H54 (cell line): ENCODE data around the gene PRKCI.
A peak's percentile ranks its signal among the peaks of the same experiment; 100 is the strongest.
"Not testable (repeated sequence)": the region's sequence is repeated elsewhere in the genome, so short reads cannot be mapped to it uniquely, and the experiment has no call there.

Experiments used
- DNase-seq: peaks from one replicate; pipeline ENCODE4 v3.0.0; 2011; ENCODE audit warnings: low spot score, mixed read lengths; ENCODE audit not compliant: insufficient read length
- FAIRE-seq: peaks from 3 replicates; lab custom pipeline; 2011; peaks lifted over from hg19 to GRCh38; lab: Jason Lieb, UNC
- POLR2A ChIP-seq: IDR thresholded peaks from 2 replicates; pipeline ENCODE4 v1.6.1; 2011; ENCODE audit warnings: low read depth, mild to moderate bottlenecking, low read length

Gene PRKCI

DNA sequence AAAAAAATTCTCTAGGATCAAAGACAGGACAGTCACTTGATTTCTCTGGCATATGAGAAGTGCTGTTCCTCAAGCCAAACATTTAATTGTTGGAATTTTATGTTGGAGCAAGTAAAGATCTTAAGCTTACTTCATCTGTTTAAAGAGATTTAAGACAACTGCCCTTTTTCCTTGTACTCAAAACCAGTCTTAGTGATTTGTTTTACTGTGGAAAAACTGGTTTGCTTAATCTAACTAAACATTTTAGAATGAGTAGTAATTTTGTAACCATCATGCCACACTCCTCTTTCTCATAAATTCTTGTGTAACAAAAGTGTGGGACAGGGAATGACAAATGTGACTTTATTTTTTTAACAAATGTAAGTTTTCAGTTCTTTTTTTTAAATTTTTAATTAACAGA, 18.4 kb downstream of the PRKCI start:
- FAIRE-seq: no peak

DNA sequence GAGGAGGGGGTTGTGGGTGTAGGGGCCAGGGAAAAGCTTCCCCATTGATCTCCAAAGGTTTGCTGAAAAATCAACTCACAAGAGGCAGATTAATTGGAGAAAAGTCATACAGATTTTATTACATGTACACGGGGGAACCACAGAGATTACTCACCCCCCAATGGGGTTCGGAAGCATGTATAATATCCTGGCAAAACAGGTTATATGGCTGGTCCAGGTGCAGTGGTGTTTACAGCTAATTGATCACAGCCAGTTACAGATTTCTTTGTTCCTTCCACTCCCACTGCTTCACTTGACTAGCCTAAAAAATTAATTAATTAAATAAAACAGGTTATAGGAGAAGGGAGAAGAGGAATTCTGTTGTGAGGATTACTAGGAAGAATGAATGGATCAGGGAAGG, 22.4 kb downstream of the PRKCI start:
- FAIRE-seq: no peak
- DNase-seq: no peak
- no peak for TF ChIP-seq POLR2A

More for the DNA sequence above, 18.4 kb downstream of the PRKCI start:
- TF ChIP-seq POLR2A: no peak
- no peak for DNase-seq

DNA sequence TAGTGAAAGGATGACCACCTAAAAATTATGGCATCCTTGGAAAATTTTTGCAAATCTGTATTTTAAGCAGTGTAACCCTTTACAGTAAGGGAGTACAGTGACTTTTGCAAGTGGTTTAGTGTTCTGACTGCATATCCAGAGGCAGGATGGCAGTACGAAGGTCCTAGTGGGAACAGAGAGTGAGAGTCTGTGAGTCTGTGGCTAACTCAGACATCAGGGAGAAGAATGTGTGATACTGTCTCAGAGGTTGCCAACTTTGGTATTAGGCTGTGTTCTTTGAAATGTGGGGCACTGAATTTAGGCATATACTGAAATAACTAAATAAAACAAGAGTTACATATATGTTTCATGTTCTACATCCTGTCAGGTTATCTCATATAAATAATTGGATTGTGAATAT, 25.7 kb downstream of the PRKCI start:
- no peak for TF ChIP-seq POLR2A
- DNase-seq: no peak
- FAIRE-seq: peak; percentile 6

DNA sequence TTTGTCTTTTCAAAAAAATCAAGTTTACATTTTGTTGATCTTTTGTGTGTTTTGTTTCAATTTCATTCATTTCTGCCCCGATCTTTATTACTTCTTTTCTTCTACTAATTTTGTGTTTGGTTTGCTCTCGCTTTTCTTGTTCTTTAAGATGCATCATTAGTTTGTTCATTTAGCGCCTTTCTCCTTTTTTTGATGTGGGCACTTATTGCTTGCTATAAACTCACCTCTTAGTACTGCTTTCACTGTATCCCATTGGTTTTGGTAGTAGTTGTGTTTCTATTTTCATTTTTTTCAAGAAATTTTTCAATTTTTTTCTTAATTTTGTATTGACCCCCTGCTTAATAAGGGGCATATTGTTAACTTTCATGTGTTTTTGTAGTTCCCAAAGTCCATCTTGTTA, 34.4 kb downstream of the PRKCI start:
- no peak for TF ChIP-seq POLR2A
- DNase-seq (no peak), FAIRE-seq (no peak)

DNA sequence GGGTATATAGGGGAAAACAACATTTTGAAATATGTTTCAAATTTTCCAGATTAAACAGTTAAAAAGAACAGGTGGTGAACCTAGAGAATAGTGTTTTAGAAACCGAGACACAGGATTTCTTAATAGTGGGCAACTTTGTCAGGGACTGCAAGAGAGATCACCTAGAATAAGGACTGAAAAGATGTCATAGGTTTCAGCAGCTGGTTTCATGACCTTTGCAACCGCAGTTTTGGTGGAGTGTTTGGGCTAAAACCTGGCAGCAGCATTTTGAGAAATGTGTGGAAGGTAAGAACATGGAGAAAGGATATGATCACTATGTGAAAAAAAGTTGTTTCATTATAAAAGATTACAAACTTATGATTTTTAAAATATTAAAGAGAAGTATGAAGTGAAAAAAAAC, 34.9 kb downstream of the PRKCI start:
- DNase-seq (no peak), FAIRE-seq (no peak)
- TF ChIP-seq POLR2A: no peak

DNA sequence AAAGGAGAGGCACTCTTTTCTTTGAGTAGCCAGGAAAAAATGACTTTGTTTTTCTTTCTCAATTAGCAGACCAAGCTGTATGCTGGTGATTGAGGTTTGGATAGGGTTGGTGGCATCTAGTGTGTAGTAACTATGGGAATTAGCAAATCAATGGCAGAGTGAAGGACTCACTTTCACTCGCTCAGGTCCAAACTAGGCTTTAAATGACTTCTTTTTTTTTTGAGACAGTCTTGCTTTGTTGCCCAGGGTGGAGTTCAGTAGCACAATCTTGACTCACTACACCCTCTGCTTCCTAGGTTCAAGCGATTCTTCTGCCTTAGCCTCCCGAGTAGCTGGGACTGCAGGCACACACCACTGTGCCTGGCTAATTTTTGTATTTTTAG, 35.9 kb downstream of the PRKCI start:
- DNase-seq: no peak
- no peak for FAIRE-seq
- TF ChIP-seq POLR2A: no peak

GRCh38 chr3:170259907-170260306, 37.7 kb downstream of the PRKCI start:
- FAIRE-seq (no peak), DNase-seq (no peak)
- TF ChIP-seq POLR2A: no peak

DNA sequence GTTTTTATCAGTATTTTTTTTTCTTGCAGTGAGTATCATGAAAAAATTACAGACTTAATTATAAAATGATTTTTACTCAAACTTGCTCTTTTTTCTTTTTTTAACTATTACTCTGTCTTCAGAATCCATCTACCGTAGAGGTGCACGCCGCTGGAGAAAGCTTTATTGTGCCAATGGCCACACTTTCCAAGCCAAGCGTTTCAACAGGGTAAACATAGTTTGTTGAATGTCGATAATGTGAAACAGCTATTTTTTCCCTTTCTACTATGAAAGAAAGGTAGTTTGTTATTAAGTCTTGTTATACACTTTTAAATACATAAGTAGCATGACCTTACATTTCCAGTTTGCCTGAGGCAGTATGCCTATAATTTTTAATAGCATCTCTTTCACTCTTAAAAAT, 45.6 kb downstream of the PRKCI start:
- DNase-seq: no peak
- TF ChIP-seq POLR2A: no peak
- no peak for FAIRE-seq

- not testable (repeated sequence) for FAIRE-seq
Measured at GRCh38 chr3:170269673-170270254, 47.5 kb downstream of the PRKCI start.

DNA sequence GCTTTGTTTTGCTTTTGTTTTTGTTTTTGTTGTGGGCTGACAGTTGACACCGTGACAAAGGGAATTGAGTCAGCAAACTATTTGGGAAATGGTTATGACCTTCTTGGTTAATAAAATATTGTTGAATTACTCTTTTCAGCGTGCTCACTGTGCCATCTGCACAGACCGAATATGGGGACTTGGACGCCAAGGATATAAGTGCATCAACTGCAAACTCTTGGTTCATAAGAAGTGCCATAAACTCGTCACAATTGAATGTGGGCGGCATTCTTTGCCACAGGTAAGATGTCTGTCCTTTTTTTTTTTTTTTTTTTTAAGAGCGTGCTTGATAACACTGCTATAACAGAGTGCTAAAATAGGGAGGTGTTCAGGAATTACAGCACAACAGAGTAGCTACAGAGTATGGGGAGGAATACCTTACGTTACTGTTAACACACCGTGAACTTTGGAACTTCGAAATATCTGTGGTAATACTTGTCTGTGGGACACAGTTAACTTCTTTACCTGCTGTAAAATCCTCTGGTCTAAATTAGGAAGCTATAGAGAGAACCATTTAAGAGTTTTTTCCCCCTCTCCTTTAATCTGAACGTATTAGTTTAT, 48.2 kb downstream of the PRKCI start:
- FAIRE-seq (no peak), DNase-seq (no peak)
- no peak for TF ChIP-seq POLR2A

More at GRCh38 chr3:170269673-170270254, 47.5 kb downstream of the PRKCI start:
- not testable (repeated sequence) for DNase-seq

DNA sequence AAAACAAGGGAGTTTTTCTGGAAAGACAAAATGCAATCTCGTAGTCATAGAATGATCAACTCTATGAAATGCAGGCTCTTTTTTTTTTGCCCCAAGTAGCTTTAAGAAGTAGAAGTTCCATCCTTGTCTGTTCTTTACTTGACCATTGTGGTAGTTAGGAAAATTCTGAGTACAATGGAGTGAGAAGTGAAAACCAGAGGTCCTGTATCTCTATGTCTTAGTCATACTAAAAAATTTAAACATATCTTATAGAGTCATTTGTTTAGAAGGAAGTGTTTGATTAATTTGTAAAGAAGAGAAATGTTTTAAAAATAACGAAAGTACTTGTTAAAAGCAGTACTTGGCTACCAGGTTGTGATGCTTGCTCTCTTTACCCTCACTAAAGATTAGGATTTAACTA, 52.4 kb downstream of the PRKCI start:
- FAIRE-seq (no peak), DNase-seq (no peak)

DNA sequence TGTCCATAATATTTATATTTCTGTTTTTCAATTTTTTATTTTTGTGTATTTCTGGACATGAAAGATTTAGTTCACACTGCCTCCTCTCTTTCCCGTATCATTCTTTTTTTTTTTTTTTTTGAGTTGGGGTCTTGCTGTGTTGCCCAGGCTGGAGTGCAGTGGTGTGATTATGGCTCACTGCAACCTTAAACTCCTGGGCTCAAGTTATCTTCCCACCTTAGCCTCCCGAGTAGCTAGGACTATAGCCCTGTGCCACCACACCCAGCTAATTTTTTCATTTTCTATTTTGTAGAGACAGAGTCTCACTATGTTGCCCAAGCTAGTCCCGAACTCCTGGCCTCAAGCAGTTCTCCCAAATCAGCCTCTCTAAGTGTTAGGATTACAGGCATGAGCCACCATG, 53.6 kb downstream of the PRKCI start:
- TF ChIP-seq POLR2A: no peak
- DNase-seq: no peak
- FAIRE-seq: no peak

More for the DNA sequence above, 52.4 kb downstream of the PRKCI start:
- no peak for TF ChIP-seq POLR2A

DNA sequence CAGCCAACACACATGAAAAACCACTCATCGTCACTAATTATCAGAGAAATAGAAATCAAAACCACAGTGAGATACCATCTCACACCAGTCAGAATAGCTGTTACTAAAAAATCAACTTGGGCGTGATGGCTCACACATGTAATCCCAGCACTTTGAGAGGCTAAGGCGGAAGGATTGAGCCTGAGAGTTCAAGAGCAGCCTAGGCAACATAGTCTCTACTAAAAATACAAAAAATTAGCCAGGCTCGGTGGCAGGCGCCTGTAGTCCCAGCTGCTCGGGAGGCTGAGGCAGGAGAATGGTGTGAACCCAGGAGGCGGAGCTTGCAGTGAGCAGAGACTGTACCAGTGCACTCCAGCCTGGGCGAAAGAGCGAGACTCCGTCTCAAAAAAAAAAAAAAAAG, 55.1 kb downstream of the PRKCI start:
- not testable (repeated sequence) for FAIRE-seq

GRCh38 chr3:170277833-170278580, 55.8 kb downstream of the PRKCI start:
- FAIRE-seq (peak; percentile 48), DNase-seq (no peak)
- no peak for TF ChIP-seq POLR2A

More for the DNA sequence above, 55.1 kb downstream of the PRKCI start:
- not testable (repeated sequence) for DNase-seq

DNA sequence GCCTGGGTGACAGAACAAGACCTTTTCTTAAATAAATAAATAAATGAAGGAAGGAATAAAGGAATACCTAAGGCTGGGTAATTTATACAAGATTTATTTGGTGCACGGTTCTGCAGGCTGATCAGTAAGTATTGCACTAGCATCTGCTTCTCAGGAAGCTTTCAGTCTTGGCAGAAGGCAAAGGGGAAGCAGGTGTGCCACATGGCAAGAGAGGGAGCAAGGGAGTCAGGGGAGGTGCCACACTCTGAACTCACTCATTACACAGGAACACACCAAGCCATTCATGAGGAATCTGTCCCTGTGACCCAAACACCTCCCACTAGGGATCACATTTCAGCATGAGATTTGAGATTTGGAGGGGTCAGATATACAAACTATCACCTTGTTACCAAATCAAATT, 56.4 kb downstream of the PRKCI start:
- no peak for TF ChIP-seq POLR2A
- no peak for FAIRE-seq

More for the DNA sequence above, 56.4 kb downstream of the PRKCI start:
- no peak for DNase-seq
